HG03064 (cell line): ENCODE results near the gene RGS8.

Experiments used
- ATAC-seq: cut with Tn5 transposase; IDR thresholded peaks from one replicate; pipeline ENCODE4 v1.9.1; 2021; ENCODE audit warnings: low read depth; ENCODE audit not compliant: unreplicated experiment

Gene RGS8

GRCh38 chr1:182644886-182645285, 39.5 kb downstream of the RGS8 start:
- no peak for ATAC-seq

- ATAC-seq: no peak
These were observed 40.7 kb downstream of the RGS8 start for GRCh38 chr1:182643699-182644098.

GRCh38 chr1:182642461-182642860, 41.9 kb downstream of the RGS8 start:
- no peak for ATAC-seq

- no peak for ATAC-seq
These were observed 42.8 kb downstream of the RGS8 start for GRCh38 chr1:182641561-182641960.

GRCh38 chr1:182639330-182639729, 45.1 kb downstream of the RGS8 start:
- no peak for ATAC-seq

- ATAC-seq: no peak
These were observed 46.6 kb downstream of the RGS8 start for GRCh38 chr1:182637769-182638168.

- no peak for ATAC-seq
These were observed 48.5 kb downstream of the RGS8 start for GRCh38 chr1:182635871-182636270.
